ENCODE results near the gene RNF144A. TPM values are rescaled to one million over a fixed set of nuclear protein-coding genes. Genes with fewer than 3 reads are reported as not detected.

The RNF144A gene
- total RNA-seq, 1 experiment from 2014 or later: 10.6 TPM

DNA sequence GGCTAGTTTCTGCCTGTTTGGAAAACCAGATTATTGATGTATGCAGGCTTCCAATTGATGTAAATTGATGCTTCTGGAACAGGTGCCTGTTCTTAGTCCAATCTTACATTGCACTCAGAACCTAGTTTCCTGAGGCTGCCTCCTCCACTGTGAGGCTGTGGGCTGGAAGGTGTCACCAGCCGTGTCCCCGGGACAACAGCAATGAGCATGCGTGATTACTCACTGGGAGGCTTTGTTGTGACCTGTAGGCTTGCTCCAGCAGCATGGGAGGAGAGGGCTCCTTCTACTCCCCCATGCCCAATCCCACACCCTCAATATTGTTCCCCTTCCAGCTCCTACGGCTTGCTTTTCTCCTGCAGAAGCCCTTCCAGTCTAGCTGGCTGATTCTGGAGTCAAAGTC lies 28.5 kb upstream of the RNF144A start:
- Histone ChIP-seq H3K14ac (ENCODE audit: insufficient read depth, low read length) (no peak overlapping the region), H2BK12ac (ENCODE audit: insufficient read length, low read depth, low read length) (no peak overlapping the region), H3K23ac (ENCODE audit: insufficient read length, low read depth, low read length) (no peak overlapping the region), H3K27me3 (ENCODE audit: insufficient read depth, low read length) (no peaks in the 10 kb centered on the region), H3K9ac (ENCODE audit: extremely low read depth, insufficient read length, low read length) (no peak overlapping the region), H3T11ph (ENCODE audit: low read length) (no peak overlapping the region), H3K9me3 (ENCODE audit: control insufficient read depth, low read depth, low read length) (no peaks in the 10 kb centered on the region), H3K56ac (ENCODE audit: insufficient read length, low read depth, low read length) (no peak overlapping the region), H4K5ac (ENCODE audit: insufficient read length, low read depth, low read length) (no peak overlapping the region), H4K8ac (replicated peaks; ENCODE audit: insufficient read length, low read depth, low read length) (no peak overlapping the region), H3K79me2 (ENCODE audit: insufficient read depth, low read length) (no peaks in the 10 kb centered on the region), H2BK120ac (ENCODE audit: low read depth, low read length, poor library complexity, severe bottlenecking) (no peak overlapping the region), H3K79me1 (ENCODE audit: insufficient read depth, low read depth, low read length, poor library complexity, severe bottlenecking) (no peaks in the 10 kb centered on the region), H3K18ac (ENCODE audit: insufficient read length, low read depth, low read length) (no peak overlapping the region), H4K91ac (ENCODE audit: insufficient read length, low read depth, low read length) (no peak overlapping the region), H2AFZ (ENCODE audit: low read length) (no peak overlapping the region), H2BK15ac (ENCODE audit: low read depth, low read length) (no peak overlapping the region), H3K4me1 (ENCODE audit: insufficient read depth, low read length) (no peaks in the 10 kb centered on the region), H3K23me2 (ENCODE audit: insufficient read length, low read depth, low read length, poor library complexity, severe bottlenecking) (no peaks in the 10 kb centered on the region), H3K27ac (ENCODE audit: insufficient read length, low read depth, low read length) (no peak overlapping the region), H2AK5ac (ENCODE audit: insufficient read length, low read length) (no peak overlapping the region), H4K20me1 (ENCODE audit: control insufficient read depth, insufficient read depth, insufficient read length) (no peaks in the 10 kb centered on the region), H2BK5ac (ENCODE audit: insufficient read length, low read length) (no peak overlapping the region), H2BK20ac (ENCODE audit: low read depth, low read length, poor library complexity, severe bottlenecking) (no peak overlapping the region), H3K4me2 (ENCODE audit: insufficient read depth, insufficient read length, low read length) (no peak overlapping the region), H3K4ac (ENCODE audit: low read depth, low read length) (no peak overlapping the region)
- Mint-ChIP-seq H3K4me1 (no peaks in the 10 kb centered on the region; a peak in 1 of 4 replicates), H3K4me3 (no peak overlapping the region), H3K27ac (no peak overlapping the region), H3K27me3 (ENCODE audit: low read depth) (peaks cover 2% of the 10 kb centered on the region), H3K36me3 (ENCODE audit: insufficient read depth in 1 of 3, low read depth in 3 of 3) (no peaks in the 10 kb centered on the region), H3K9me3 (peaks cover 0 to 3% of the 10 kb centered on the region in 2 experiments; a peak in 1 of 5 replicates)
- WGBS (ENCODE audit: extremely low coverage, insufficient read length, low lambda C conversion rate): no CpG with 5 or more reads among the region's 4 CpGs
- TF ChIP-seq, protein P1, sequence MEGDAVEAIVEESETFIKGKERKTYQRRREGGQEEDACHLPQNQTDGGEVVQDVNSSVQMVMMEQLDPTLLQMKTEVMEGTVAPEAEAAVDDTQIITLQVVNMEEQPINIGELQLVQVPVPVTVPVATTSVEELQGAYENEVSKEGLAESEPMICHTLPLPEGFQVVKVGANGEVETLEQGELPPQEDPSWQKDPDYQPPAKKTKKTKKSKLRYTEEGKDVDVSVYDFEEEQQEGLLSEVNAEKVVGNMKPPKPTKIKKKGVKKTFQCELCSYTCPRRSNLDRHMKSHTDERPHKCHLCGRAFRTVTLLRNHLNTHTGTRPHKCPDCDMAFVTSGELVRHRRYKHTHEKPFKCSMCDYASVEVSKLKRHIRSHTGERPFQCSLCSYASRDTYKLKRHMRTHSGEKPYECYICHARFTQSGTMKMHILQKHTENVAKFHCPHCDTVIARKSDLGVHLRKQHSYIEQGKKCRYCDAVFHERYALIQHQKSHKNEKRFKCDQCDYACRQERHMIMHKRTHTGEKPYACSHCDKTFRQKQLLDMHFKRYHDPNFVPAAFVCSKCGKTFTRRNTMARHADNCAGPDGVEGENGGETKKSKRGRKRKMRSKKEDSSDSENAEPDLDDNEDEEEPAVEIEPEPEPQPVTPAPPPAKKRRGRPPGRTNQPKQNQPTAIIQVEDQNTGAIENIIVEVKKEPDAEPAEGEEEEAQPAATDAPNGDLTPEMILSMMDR (conservative IDR thresholded peaks at IDR 0.05): no peak
- no peak for DNase-seq

Data from H9 (cell line).